CD14-positive monocyte (primary cell): ENCODE data around the gene SLC66A2. TPM values are rescaled to one million over a fixed set of nuclear protein-coding genes. Genes with fewer than 3 reads are reported as not detected.

ENCODE experiments used
- DNase-seq, 3 donors: peaks; one replicate each; pipeline ENCODE4 v3.0.0-alpha.2; 2011 to 2022
- H2AFZ ChIP-seq: 2 replicates; pipeline ENCODE4 v1.6.0; 2012; ENCODE audit warnings: mild to moderate bottlenecking, low read depth, low read length, inconsistent platforms; ENCODE audit not compliant: insufficient read depth, poor library complexity, severe bottlenecking
- H3K27ac ChIP-seq, 2 donors: 1 replicate in 1 of 2; 2 replicates in 1 of 2; pipeline ENCODE4 v1.5.1; 2012 to 2013; ENCODE audit warnings: low read length in 2 of 2, control low read depth in 1 of 2, inconsistent platforms in 1 of 2, low read depth in 1 of 2, mild to moderate bottlenecking in 1 of 2
- H3K27me3 ChIP-seq, 2 donors: one replicate each; pipeline versions ENCODE4 v1.6.0 to v1.6.1; 2011 to 2013; ENCODE audit warnings: low read length in 2 of 2; ENCODE audit not compliant: control insufficient read depth in 2 of 2, insufficient read depth in 2 of 2
- H3K36me3 ChIP-seq, 2 donors: replicated peaks in 1 of 2; 1 replicate in 1 of 2; 2 replicates in 1 of 2; pipeline versions ENCODE4 v1.5.1 to v1.6.1; 2012 to 2013; ENCODE audit warnings: low read length in 2 of 2, control low read depth in 1 of 2, inconsistent platforms in 1 of 2, mild to moderate bottlenecking in 1 of 2; ENCODE audit not compliant: insufficient read depth in 2 of 2, control insufficient read depth in 1 of 2
- H3K4me1 ChIP-seq, 2 donors: 1 replicate in 1 of 2; 2 replicates in 1 of 2; pipeline versions ENCODE4 v1.5.1 to v1.6.1; 2012 to 2013; ENCODE audit warnings: low read length in 2 of 2, control low read depth in 1 of 2, inconsistent platforms in 1 of 2, mild to moderate bottlenecking in 1 of 2, moderate library complexity in 1 of 2; ENCODE audit not compliant: insufficient read depth in 2 of 2, control insufficient read depth in 1 of 2
- H3K4me2 ChIP-seq: replicated peaks from 2 replicates; pipeline ENCODE3; 2012; ENCODE audit warnings: low read length, moderate library complexity, mild to moderate bottlenecking; ENCODE audit not compliant: poor library complexity, severe bottlenecking; ENCODE audit errors: extremely low read depth
- H3K4me3 ChIP-seq, 3 experiments: fragments of 200-600 bp in 1 of 3; sonication (generic) in 1 of 3; replicated peaks in 1 of 3; 1 replicate in 2 of 3; 2 replicates in 1 of 3; pipeline ENCODE4 v1.5.1; 2011 to 2013; ENCODE audit warnings: low read length in 3 of 3, mild to moderate bottlenecking in 3 of 3, control low read depth in 2 of 3, low read depth in 2 of 3, inconsistent platforms in 1 of 3, moderate library complexity in 1 of 3
- H3K79me2 ChIP-seq: 2 replicates; pipeline ENCODE4 v1.6.0; 2012; ENCODE audit warnings: mild to moderate bottlenecking, control low read depth, inconsistent platforms, low read length, moderate library complexity; ENCODE audit not compliant: insufficient read depth
- H3K9ac ChIP-seq: 2 replicates; pipeline ENCODE4 v1.6.0; 2017; ENCODE audit warnings: low read length, mild to moderate bottlenecking; ENCODE audit not compliant: insufficient read depth, poor library complexity, severe bottlenecking
- H3K9me3 ChIP-seq, 2 donors: replicated peaks in 1 of 2; 1 replicate in 1 of 2; 2 replicates in 1 of 2; pipeline versions ENCODE4 v1.5.1 to v1.6.1; 2012 to 2013; ENCODE audit warnings: low read length in 2 of 2, control low read depth in 1 of 2; ENCODE audit not compliant: control insufficient read depth in 1 of 2, insufficient read depth in 1 of 2
- H4K20me1 ChIP-seq: 2 replicates; pipeline ENCODE4 v1.6.0; 2012; ENCODE audit warnings: mild to moderate bottlenecking, low read length, control low read depth, moderate library complexity; ENCODE audit not compliant: insufficient read depth
- H3K27ac Mint-ChIP-seq, 7 donors: one replicate each; pipeline ENCODE4 v1.8.0; 2020; ENCODE audit warnings: mild to moderate bottlenecking in 7 of 7, mixed read lengths in 7 of 7, moderate library complexity in 6 of 7, inconsistent platforms in 2 of 7
- H3K27me3 Mint-ChIP-seq, 3 donors: one replicate each; pipeline ENCODE4 v1.8.0; 2021 to 2022; ENCODE audit warnings: low read depth in 3 of 3, mild to moderate bottlenecking in 3 of 3, mixed read lengths in 3 of 3, moderate library complexity in 3 of 3, inconsistent platforms in 1 of 3
- H3K36me3 Mint-ChIP-seq, 2 donors: one replicate each; pipeline ENCODE4 v1.8.0; 2020; ENCODE audit warnings: mixed read lengths in 2 of 2, inconsistent platforms in 1 of 2, mild to moderate bottlenecking in 1 of 2
- H3K4me1 Mint-ChIP-seq: one replicate; pipeline ENCODE4 v1.8.0; 2020; ENCODE audit warnings: mild to moderate bottlenecking, mixed read lengths
- H3K4me3 Mint-ChIP-seq, 2 donors: one replicate each; pipeline ENCODE4 v1.8.0; 2020; ENCODE audit warnings: mild to moderate bottlenecking in 2 of 2, mixed read lengths in 2 of 2, moderate library complexity in 1 of 2
- H3K9me3 Mint-ChIP-seq, 7 donors: one replicate each; pipeline ENCODE4 v1.8.0; 2020 to 2022; ENCODE audit warnings: mixed read lengths in 7 of 7, mild to moderate bottlenecking in 6 of 7, moderate library complexity in 6 of 7, inconsistent platforms in 2 of 7
- CTCF ChIP-seq: fragments of 200-600 bp; IDR thresholded peaks from one replicate; pipeline ENCODE4 v1.8.0; 2022; ENCODE audit warnings: antibody characterized with exemption, mild to moderate bottlenecking
- WGBS: methylation state at CpG from one replicate; pipeline ENCODE4 v1.1.5; 2013; ENCODE audit warnings: missing lambda C conversion rate; ENCODE audit not compliant: insufficient coverage; 5-methylcytosine and 5-hydroxymethylcytosine counted together
- intact Hi-C, 2 donors: fragments of 100-400 bp; cut with micrococcal nuclease; formaldehyde crosslinking; loops; one replicate each; pipeline versions ENCODE4 v1.15.0 to v1.15.1; 2023
- polyA plus RNA-seq, 3 donors: library from polyadenylated mRNA; depleted of rRNA in 1 of 3; unstranded in 2 of 3; stranded (reverse) in 1 of 3; fragments of 300-500 nt in 2 of 3; fragments of >200 nt in 1 of 3; fragmentation: Illumina TruSeq in 2 of 3; gene quantifications; 1 replicate in 2 of 3; 2 replicates in 1 of 3; pipeline ENCODE4 v1.2.3, GENCODE V29; 2012 to 2021

Gene SLC66A2
- polyA plus RNA-seq, 3 donors = 26.8 to 42.6 (median 33.8) TPM

GRCh38 chr18:79916128-79916494 is 35.3 kb downstream of the SLC66A2 start:
- TF ChIP-seq CTCF = no peak
- Histone ChIP-seq H3K36me3 (peaks cover 47 to 83% of the 10 kb centered on the region in 2 donors), H3K79me2 (peaks cover 29% of the 10 kb centered on the region), H4K20me1 (peaks cover 47% of the 10 kb centered on the region), H3K4me2 (no peak overlapping the region), H3K9ac (no peak overlapping the region), H3K9me3 (peaks cover 44 to 64% of the 10 kb centered on the region in 2 donors), H2AFZ (no peak overlapping the region), H3K27ac (no peak overlapping the region), H3K4me1 (no peaks in the 10 kb centered on the region), H3K4me3 (no peak overlapping the region), H3K27me3 (no peaks in the 10 kb centered on the region)
- H3K4me1 Mint-ChIP-seq = no peaks in the 10 kb centered on the region
- no peak overlapping the region for H3K27ac Mint-ChIP-seq
- DNase-seq = no peak
- peaks cover 62 to 76% of the 10 kb centered on the region in 2 donors for H3K36me3 Mint-ChIP-seq
- intact Hi-C loops = no loop called here
- H3K27me3 Mint-ChIP-seq = peaks cover 0 to 1% (median 0%) of the 10 kb centered on the region in 3 donors
- H3K4me3 Mint-ChIP-seq = no peak overlapping the region
- peaks cover 35 to 62% (median 45%) of the 10 kb centered on the region in 7 donors for H3K9me3 Mint-ChIP-seq
- 87% methylated on average over 9 of the region's 26 CpGs for WGBS

GRCh38 chr18:79915161-79916127 is 36.0 kb downstream of the SLC66A2 start:
- DNase-seq = no peak
- no peaks in the 10 kb centered on the region for H3K4me1 ChIP-seq
- no peak for TF ChIP-seq CTCF
- H3K27ac Mint-ChIP-seq = peak overlapping the region in 2 of 7 donors; percentile 3 to 32
- peaks cover 36% of the 10 kb centered on the region for H3K79me2 ChIP-seq
- H3K36me3 ChIP-seq = peaks cover 50 to 89% of the 10 kb centered on the region in 2 donors
- H3K9me3 ChIP-seq = peaks cover 44 to 70% of the 10 kb centered on the region in 2 donors
- H3K27ac ChIP-seq = no peak overlapping the region
- H3K36me3 Mint-ChIP-seq = peaks cover 67 to 81% of the 10 kb centered on the region in 2 donors
- peaks cover 0 to 1% (median 0%) of the 10 kb centered on the region in 3 donors for H3K27me3 Mint-ChIP-seq
- no peak overlapping the region for H2AFZ ChIP-seq
- H4K20me1 ChIP-seq = peaks cover 54% of the 10 kb centered on the region
- no peak overlapping the region for H3K4me3 Mint-ChIP-seq
- peaks cover 35 to 65% (median 45%) of the 10 kb centered on the region in 7 donors for H3K9me3 Mint-ChIP-seq
- H3K27me3 ChIP-seq = no peaks in the 10 kb centered on the region
- H3K4me2 ChIP-seq = no peak overlapping the region
- intact Hi-C loops = no loop called here
- 94% methylated on average over 36 of the region's 50 CpGs for WGBS
- H3K4me1 Mint-ChIP-seq = no peaks in the 10 kb centered on the region
- H3K9ac ChIP-seq = no peak overlapping the region
- H3K4me3 ChIP-seq = no peak overlapping the region
